Measurements from ENCODE around the gene GALNT9. TPM values are rescaled to one million over a fixed set of nuclear protein-coding genes. Genes with fewer than 3 reads are reported as not detected.

Gene GALNT9
- polyA plus RNA-seq, 2 of the 4 experiments (the other 2 are of a cell fraction), result 0.66 to 2.8 TPM

DNA sequence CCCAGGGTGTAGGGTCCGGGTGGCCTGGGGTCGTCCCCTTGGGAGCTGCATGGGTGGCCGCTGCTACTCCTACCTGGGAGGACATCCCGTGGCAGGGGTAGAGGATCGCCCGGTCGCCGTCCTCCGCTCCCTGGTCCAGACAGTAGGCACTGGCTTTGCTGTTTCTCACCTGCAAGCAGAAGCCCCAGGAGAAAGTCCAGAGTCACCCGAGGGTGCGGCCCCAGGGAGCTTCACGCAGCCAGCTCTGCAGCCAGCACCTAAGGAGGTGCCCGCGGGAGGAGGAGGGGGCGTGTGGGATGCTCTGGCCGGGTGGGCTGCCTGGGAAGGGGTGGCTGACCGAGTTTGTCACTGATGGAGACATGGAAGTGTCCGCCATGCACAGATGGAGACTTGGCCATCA lies 130.3 kb downstream of the GALNT9 start:
- ATAC-seq, result no peak
- Histone ChIP-seq H3K4me1 (no peaks in the 10 kb centered on the region), H3K9me3 (peaks cover 8% of the 10 kb centered on the region), H3K4me2 (no peak overlapping the region), H3K27ac (no peak overlapping the region), H3K4me3 (no peak overlapping the region)
- TF ChIP-seq, protein P1, sequence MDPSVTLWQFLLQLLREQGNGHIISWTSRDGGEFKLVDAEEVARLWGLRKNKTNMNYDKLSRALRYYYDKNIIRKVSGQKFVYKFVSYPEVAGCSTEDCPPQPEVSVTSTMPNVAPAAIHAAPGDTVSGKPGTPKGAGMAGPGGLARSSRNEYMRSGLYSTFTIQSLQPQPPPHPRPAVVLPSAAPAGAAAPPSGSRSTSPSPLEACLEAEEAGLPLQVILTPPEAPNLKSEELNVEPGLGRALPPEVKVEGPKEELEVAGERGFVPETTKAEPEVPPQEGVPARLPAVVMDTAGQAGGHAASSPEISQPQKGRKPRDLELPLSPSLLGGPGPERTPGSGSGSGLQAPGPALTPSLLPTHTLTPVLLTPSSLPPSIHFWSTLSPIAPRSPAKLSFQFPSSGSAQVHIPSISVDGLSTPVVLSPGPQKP (IDR thresholded peaks at IDR 0.05; ENCODE audit: low read depth, low read length), result no peak
- TF ChIP-seq HOXB13 (CRISPR knock-in tag; IDR thresholded peaks at IDR 0.05; ENCODE audit: low read depth), result no peak
- no peak for TF ChIP-seq JUNB (IDR thresholded peaks at IDR 0.05)
- no peak for TF ChIP-seq CHD4 (IDR thresholded peaks at IDR 0.05; ENCODE audit: borderline replicate concordance)
- TF ChIP-seq RCOR1 (IDR thresholded peaks at IDR 0.05; ENCODE audit: low read depth, low read length), result no peak
- TF ChIP-seq POLR2A (IDR thresholded peaks at IDR 0.05; ENCODE audit: low read length), result no peak
- TF ChIP-seq MYC (IDR thresholded peaks at IDR 0.05; ENCODE audit: borderline replicate concordance, low read length), result no peak
- no peak for TF ChIP-seq ZFP36 (IDR thresholded peaks at IDR 0.05; ENCODE audit: borderline replicate concordance, partially characterized antibody)
- TF ChIP-seq HOXA7 (CRISPR knock-in tag; IDR thresholded peaks at IDR 0.05), result no peak
- TF ChIP-seq RNF2 (IDR thresholded peaks at IDR 0.05; ENCODE audit: borderline replicate concordance, low read depth), result no peak
- WGBS (ENCODE audit: missing lambda C conversion rate), result 65% methylated on average over 12 of the region's 18 CpGs
- no peak for FAIRE-seq
- POLR2A ChIA-PET, result no interaction called here
- CTCF ChIA-PET, result interaction anchor here (0.8 kb wide), 1 partner anchor 8 kb away, joined by 3 read pairs; no protein-coding TSS in a partner anchor
- no peak for DNase-seq (ENCODE audit: low read depth in 1 of 2, low spot score in 1 of 2)

- H3K27ac ChIP-seq, result no peak overlapping the region
- TF ChIP-seq KDM1A (IDR thresholded peaks at IDR 0.05; ENCODE audit: low read depth) (no peak), POLR2A (IDR thresholded peaks at IDR 0.05; ENCODE audit: low read length) (no peak), ZSCAN20 (CRISPR knock-in tag; IDR thresholded peaks at IDR 0.05) (no peak), MAFK (IDR thresholded peaks at IDR 0.05; ENCODE audit: partially characterized antibody) (no peak), RARB (CRISPR knock-in tag; IDR thresholded peaks at IDR 0.05) (no peak), JUNB (IDR thresholded peaks at IDR 0.05) (no peak), EHF (CRISPR knock-in tag; IDR thresholded peaks at IDR 0.05) (no peak), TP53 (CRISPR knock-in tag; IDR thresholded peaks at IDR 0.05) (no peak), RFX5 (IDR thresholded peaks at IDR 0.05) (no peak)
- TF ChIP-seq, protein P1 (IDR thresholded peaks at IDR 0.05; ENCODE audit: low read depth, low read length), result no peak
- TF ChIP-seq, protein P2, sequence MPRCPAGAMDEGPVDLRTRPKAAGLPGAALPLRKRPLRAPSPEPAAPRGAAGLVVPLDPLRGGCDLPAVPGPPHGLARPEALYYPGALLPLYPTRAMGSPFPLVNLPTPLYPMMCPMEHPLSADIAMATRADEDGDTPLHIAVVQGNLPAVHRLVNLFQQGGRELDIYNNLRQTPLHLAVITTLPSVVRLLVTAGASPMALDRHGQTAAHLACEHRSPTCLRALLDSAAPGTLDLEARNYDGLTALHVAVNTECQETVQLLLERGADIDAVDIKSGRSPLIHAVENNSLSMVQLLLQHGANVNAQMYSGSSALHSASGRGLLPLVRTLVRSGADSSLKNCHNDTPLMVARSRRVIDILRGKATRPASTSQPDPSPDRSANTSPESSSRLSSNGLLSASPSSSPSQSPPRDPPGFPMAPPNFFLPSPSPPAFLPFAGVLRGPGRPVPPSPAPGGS (IDR thresholded peaks at IDR 0.05), result no peak
- TF ChIP-seq, protein P3, sequence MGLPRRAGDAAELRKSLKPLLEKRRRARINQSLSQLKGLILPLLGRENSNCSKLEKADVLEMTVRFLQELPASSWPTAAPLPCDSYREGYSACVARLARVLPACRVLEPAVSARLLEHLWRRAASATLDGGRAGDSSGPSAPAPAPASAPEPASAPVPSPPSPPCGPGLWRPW (IDR thresholded peaks at IDR 0.05), result no peak
- ChIA-PET POLR2A (no interaction called here), CTCF (interaction anchor here (1.1 kb wide), 1 partner anchor 13 kb away, joined by 5 read pairs; no protein-coding TSS in a partner anchor)
- 83% methylated on average over 32 of the region's 44 CpGs for WGBS (ENCODE audit: missing lambda C conversion rate)
- FAIRE-seq, result no peak
- DNase-seq (ENCODE audit: low read depth in 1 of 2, low spot score in 1 of 2), result no peak
- H3K9me3 ChIP-seq, result peaks cover 21% of the 10 kb centered on the region
- ATAC-seq, result no peak
- no peak overlapping the region for H3K4me3 ChIP-seq
- H3K4me2 ChIP-seq, result no peak overlapping the region
- no peaks in the 10 kb centered on the region for H3K4me1 ChIP-seq
Measured at GRCh38 chr12:132197581-132198354, 131.6 kb downstream of the GALNT9 start.

Measured in A549 (cell line).